ENCODE results near the gene PPA2.

DNA sequence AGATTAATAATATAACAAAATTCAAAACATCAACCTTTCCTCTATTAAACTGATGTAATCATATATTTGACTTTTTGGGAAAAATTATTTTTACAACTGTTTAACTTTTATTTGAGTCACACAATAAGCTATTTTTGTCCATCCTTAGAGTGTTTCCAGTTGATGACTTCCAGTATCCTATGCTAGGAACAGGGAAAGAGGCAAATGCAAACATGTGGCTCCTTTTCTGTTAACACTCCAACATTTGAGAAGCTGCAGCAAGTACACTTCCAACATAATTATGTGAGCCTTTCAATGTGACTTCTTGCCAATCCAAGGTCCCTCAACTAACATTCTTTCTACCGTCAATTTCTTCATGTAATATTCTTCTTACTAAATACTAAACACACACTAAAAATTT is 117.7 kb downstream of the PPA2 start:
- TF ChIP-seq CTCF (IDR thresholded peaks at IDR 0.05; ENCODE audit: low read depth, low read length) (no peak), EZH2phosphoT487 (IDR thresholded peaks at IDR 0.05; ENCODE audit: low read depth) (no peak)

Data from OCI-LY3 (cell line).